Mononuclear cell (primary cell): ENCODE results near the gene KAT7. TPM values are rescaled to one million over a fixed set of nuclear protein-coding genes. Genes with fewer than 3 reads are reported as not detected.
A peak's percentile ranks its signal among the peaks of the same experiment; 100 is the strongest.

ENCODE experiments used
- H3K27me3 ChIP-seq: 2 replicates; pipeline ENCODE4 v1.6.0; 2011; ENCODE audit warnings: low read length, control low read depth; ENCODE audit not compliant: insufficient read depth
- H3K4me1 ChIP-seq: 2 replicates; pipeline ENCODE4 v1.5.1; 2011; ENCODE audit warnings: mild to moderate bottlenecking, low read length, control low read depth; ENCODE audit not compliant: insufficient read depth
- H3K4me3 ChIP-seq: 2 replicates; pipeline ENCODE4 v1.5.1; 2011; ENCODE audit warnings: mild to moderate bottlenecking, low read length, moderate library complexity
- H3K9me3 ChIP-seq: 2 replicates; pipeline ENCODE4 v1.5.1; 2011; ENCODE audit warnings: low read depth, mild to moderate bottlenecking, control low read depth, low read length
- total RNA-seq: library from RNA; depleted of rRNA; stranded (reverse); fragments of >200 nt; gene quantifications from one replicate; pipeline ENCODE4 v1.2.3, GENCODE V29; 2012

KAT7 gene
- total RNA-seq, 1 donor: 133 TPM

GRCh38 chr17:49836111-49837030, 47.9 kb downstream of the KAT7 start:
- Histone ChIP-seq H3K9me3 (no peaks in the 10 kb centered on the region), H3K4me1 (no peaks in the 10 kb centered on the region), H3K27me3 (no peaks in the 10 kb centered on the region), H3K4me3 (no peak overlapping the region)

GRCh38 chr17:49839455-49839854, 51.0 kb downstream of the KAT7 start:
- Histone ChIP-seq H3K4me1 (peaks cover 16% of the 10 kb centered on the region), H3K4me3 (no peak overlapping the region), H3K27me3 (no peaks in the 10 kb centered on the region), H3K9me3 (no peaks in the 10 kb centered on the region)

GRCh38 chr17:49841548-49841947, 53.1 kb downstream of the KAT7 start:
- Histone ChIP-seq H3K27me3 (no peaks in the 10 kb centered on the region), H3K4me1 (peaks cover 24% of the 10 kb centered on the region), H3K9me3 (no peaks in the 10 kb centered on the region), H3K4me3 (no peak overlapping the region)

- Histone ChIP-seq H3K4me3 (no peak overlapping the region), H3K9me3 (no peaks in the 10 kb centered on the region), H3K27me3 (no peaks in the 10 kb centered on the region), H3K4me1 (peaks cover 24% of the 10 kb centered on the region)
Observed at GRCh38 chr17:49842371-49842770, 53.9 kb downstream of the KAT7 start.

GRCh38 chr17:49842846-49843245, 54.4 kb downstream of the KAT7 start:
- peaks cover 24% of the 10 kb centered on the region for H3K4me1 ChIP-seq
- H3K9me3 ChIP-seq: no peaks in the 10 kb centered on the region
- no peaks in the 10 kb centered on the region for H3K27me3 ChIP-seq
- H3K4me3 ChIP-seq: no peak overlapping the region

GRCh38 chr17:49843774-49844350, 55.4 kb downstream of the KAT7 start:
- Histone ChIP-seq H3K27me3 (no peaks in the 10 kb centered on the region), H3K4me1 (peaks cover 24% of the 10 kb centered on the region), H3K9me3 (no peaks in the 10 kb centered on the region), H3K4me3 (no peak overlapping the region)

GRCh38 chr17:49845321-49845720, 56.8 kb downstream of the KAT7 start:
- no peak overlapping the region for H3K4me3 ChIP-seq

GRCh38 chr17:49846938-49847712, 58.6 kb downstream of the KAT7 start:
- H3K4me1 ChIP-seq: peaks cover 36% of the 10 kb centered on the region
- no peak overlapping the region for H3K4me3 ChIP-seq
- H3K27me3 ChIP-seq: no peaks in the 10 kb centered on the region
- no peaks in the 10 kb centered on the region for H3K9me3 ChIP-seq

More at GRCh38 chr17:49845321-49845720, 56.8 kb downstream of the KAT7 start:
- Histone ChIP-seq H3K9me3 (no peaks in the 10 kb centered on the region), H3K4me1 (peaks cover 26% of the 10 kb centered on the region), H3K27me3 (no peaks in the 10 kb centered on the region)

- no peak within 1 kb of the TSS for H3K4me3 ChIP-seq
- no peaks in the 10 kb centered on the region for H3K27me3 ChIP-seq
- no peaks in the 10 kb centered on the region for H3K9me3 ChIP-seq
- H3K4me1 ChIP-seq: peaks cover 34% of the 10 kb centered on the region
Observed at GRCh38 chr17:49848019-49848473, 59.6 kb downstream of the KAT7 start, which contains the start of gene TAC4. Gene TAC4 (minus strand): TSS chr17:49848069. CDS start chr17:49848017, 52 bp downstream.

GRCh38 chr17:49848739-49849138, 60.3 kb downstream of the KAT7 start:
- Histone ChIP-seq H3K9me3 (no peaks in the 10 kb centered on the region), H3K27me3 (no peaks in the 10 kb centered on the region), H3K4me3 (no peak overlapping the region), H3K4me1 (peaks cover 28% of the 10 kb centered on the region)

GRCh38 chr17:49850218-49850610, 61.7 kb downstream of the KAT7 start:
- Histone ChIP-seq H3K27me3 (no peaks in the 10 kb centered on the region), H3K4me3 (no peak overlapping the region), H3K4me1 (peaks cover 22% of the 10 kb centered on the region), H3K9me3 (no peaks in the 10 kb centered on the region)

GRCh38 chr17:49850772-49851386, 62.4 kb downstream of the KAT7 start:
- Histone ChIP-seq H3K4me1 (peaks cover 20% of the 10 kb centered on the region), H3K4me3 (peak overlapping the region; percentile 61), H3K27me3 (no peaks in the 10 kb centered on the region), H3K9me3 (no peaks in the 10 kb centered on the region)

GRCh38 chr17:49851387-49852291, 63.2 kb downstream of the KAT7 start:
- peaks cover 20% of the 10 kb centered on the region for H3K4me1 ChIP-seq
- H3K27me3 ChIP-seq: no peaks in the 10 kb centered on the region
- no peaks in the 10 kb centered on the region for H3K9me3 ChIP-seq
- H3K4me3 ChIP-seq: peak overlapping the region; percentile 61
